GM21619 (cell line): ENCODE data around the gene USP47.

Experiments
- ATAC-seq: cut with Tn5 transposase; IDR thresholded peaks from one replicate; pipeline ENCODE4 v1.9.1; 2021; ENCODE audit not compliant: unreplicated experiment

The USP47 gene

DNA sequence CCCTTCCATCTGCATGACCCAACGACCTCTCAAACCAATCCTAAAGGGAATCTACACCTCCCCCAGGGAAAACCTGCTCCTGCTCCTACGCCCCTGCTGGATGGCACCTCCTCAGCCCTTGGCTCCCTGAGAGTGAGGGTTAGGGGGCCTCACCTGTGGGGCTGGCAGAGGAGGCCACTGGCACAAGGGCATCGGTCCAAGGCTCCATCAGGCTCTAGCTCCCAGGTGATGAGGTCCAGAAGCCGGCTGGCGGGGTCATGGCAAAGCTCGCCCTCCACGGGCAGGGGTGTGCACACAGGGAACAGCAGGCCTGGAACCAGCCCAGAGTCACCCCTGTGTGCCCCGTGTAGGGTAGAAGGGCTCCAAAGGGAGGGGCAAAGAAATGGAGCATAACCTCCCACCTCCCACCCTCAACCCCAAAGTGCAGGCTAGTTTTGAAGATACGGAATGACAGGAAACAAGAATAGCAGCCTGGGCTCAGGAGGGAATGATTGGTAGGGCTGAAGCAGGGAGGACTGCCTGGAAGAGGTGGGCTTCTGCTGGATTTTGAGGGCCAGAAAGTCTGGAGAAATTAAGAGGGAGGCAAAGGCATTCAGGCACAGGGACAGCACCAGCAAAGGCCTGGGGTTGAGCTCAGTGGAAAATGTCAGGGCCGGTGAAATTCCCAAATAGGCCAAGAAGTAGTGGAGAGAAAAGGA, 124.0 kb downstream of the USP47 start:
- no peak for ATAC-seq

GRCh38 chr11:11966354-11966741, 124.6 kb downstream of the USP47 start:
- ATAC-seq = no peak

- ATAC-seq = peak; percentile 94
These were observed 125.3 kb downstream of the USP47 start for GRCh38 chr11:11966826-11967668.

GRCh38 chr11:11967669-11968510, 126.1 kb downstream of the USP47 start:
- no peak for ATAC-seq

DNA sequence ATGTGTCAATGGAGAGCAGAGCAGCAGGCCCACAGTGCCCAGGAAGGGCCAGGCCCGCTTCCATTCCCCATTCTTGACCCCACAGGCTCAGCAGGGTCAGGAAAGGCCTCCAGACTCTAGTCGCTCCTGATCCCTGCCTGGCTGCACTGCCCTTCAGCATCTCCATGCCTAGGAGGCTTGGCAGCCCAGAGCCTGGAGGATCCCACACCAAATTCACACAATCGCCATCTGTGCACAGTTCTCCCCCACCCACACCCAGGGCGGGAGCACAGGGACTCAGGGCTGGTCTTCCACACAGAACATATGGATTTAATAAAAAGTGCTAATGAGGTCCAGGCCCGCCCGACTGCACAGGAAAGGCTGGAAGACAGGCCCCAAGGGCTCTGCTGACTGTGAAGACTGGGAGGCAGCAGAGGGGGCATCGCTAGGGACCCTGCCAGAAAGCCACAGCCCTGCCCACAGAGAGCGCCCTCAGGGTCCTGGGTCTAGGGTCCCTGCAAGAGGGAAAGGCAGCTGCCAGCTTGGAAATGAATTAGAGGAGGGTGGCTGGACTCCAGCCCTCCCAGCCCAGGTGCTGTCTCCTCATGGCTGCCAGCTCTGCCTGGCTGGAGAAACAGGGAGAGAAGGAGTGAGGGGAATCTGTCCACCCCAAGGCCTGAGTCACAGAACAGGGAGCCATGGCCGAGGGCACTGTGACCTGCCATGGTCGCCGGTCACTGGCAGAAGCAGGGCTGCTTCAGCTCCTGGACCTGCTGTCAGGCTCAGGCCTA, 126.9 kb downstream of the USP47 start:
- no peak for ATAC-seq

DNA sequence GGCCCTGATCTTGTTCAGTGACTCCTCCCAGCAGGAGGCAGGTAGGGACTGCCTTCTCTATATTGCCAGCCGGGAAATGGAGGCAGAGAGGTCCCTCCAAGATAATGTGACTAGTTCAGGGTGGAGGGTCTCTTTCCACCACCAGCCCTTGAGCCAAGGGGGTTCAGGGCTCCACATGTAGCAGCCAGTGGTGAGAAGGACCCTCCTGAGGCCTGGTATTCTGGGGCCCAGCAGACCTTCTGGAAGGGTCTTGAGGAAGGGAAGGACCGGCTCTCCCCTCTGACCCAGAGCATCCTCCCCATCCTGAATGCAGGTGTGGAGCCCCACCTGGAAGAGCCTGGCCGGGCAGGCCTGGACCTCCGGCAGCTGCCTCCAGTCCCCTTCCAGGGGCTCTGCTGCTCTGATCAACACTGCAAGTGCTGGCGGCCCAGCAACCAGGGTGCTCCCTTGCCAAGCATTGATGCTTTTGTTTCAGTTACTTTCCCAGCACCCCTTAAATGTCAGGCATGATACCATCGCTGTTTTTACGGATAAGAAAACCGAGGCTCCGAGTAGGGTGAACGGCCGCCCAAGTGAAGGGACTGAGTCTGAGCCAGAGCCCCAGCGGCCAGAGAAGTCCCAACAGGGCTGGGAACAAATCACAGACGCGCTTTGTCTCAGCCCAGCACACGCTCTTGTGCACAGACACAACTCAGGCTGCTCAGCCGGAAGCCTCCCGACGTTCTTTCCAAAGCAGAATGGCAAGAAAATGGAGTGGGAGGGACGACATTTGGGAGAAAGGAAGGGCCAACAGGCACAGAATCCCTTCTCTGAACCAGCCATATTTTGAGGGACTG, 127.8 kb downstream of the USP47 start:
- no peak for ATAC-seq

DNA sequence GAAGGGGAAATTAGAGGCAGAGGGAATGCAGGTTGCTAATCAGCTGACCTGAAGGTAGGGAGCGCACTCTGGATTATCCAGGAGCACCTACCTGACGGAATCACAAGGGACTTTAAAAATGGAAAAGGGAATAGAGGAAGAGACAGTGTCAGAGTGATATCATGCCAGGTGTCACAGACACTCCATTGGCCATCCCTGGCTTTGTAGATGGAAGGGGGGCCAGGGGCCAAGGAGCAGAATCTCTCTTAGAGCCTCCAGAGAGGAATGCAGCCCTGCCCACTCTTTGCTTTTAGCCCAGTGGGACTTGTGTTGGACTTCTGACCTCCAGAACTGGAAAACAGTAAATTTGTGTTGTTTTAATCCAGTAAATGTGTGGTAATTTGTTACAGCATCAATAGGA, 128.8 kb downstream of the USP47 start:
- no peak for ATAC-seq

DNA sequence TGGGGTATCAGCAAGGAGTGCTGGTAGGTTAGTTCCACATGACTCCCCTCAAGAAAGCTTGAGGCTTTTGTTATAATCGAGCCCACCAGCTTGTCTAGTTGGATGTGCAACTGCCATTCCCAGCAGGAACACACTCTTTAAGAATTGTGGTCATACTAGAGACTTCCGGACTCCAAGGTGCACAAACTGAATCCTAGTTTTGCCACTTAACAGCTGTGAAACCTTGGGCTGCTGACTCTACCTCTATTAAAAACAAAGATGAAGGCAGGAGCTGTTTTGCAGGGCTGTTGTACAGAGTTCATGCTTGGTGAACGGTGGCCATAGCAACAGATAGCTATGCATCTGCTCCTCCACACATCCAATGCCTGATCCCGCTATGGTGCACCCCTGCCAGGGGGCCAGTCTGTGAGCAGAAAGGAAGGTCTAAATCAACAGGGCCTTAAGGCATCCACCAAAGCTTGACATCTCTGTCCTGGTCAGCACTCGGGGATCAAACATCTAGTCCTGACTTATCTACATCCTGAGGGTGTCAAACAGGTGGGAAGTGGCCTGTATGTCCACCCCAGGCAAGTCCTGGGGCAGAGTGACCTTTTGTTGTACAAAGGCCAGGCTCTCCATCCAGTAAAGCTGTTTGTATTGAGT, 130.3 kb downstream of the USP47 start:
- ATAC-seq = no peak

GRCh38 chr11:11972730-11973341, 131.1 kb downstream of the USP47 start:
- no peak for ATAC-seq

DNA sequence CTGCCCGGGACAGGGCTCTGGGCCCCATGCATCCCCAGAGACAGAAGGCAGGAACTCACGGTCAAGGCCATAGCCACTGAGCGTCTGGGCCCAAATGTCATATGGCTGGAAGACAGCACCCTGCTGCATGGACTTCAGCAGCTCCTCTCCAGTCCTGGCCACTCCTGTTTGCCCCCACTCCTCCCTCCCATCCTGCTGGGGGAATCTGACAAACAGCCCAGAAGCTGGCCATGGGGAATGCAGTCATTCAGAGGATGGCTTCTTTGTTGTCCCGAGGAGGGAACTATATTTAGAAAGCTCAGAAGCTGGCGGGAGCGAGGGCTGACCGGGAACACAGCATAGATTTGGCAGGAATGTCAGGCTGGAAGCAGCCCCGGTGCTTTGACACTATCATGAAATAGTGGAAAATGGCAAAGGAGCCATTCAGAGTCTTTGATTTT, 131.6 kb downstream of the USP47 start:
- no peak for ATAC-seq

DNA sequence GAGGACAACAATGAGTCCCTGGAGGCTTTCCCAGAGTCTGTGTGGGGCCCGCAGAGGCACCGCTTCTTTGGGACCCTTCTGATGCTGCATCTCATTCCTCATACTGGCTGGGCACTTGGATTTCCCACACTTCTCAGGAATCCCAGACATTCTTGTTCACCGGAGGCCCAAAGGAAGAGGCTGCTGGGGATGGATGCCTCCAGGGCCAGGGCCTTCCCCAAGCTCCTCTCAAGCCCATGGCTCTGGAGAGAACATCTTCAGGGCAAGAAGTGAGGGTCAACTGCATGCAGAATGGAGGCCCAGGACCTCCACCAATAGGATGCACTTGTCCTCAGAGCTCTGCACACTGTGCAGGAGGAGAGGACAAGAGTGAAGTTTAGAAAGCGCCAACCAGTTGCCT, 132.1 kb downstream of the USP47 start:
- ATAC-seq = no peak

- no peak for ATAC-seq
These were observed 133.7 kb downstream of the USP47 start for GRCh38 chr11:11975201-11976092.

DNA sequence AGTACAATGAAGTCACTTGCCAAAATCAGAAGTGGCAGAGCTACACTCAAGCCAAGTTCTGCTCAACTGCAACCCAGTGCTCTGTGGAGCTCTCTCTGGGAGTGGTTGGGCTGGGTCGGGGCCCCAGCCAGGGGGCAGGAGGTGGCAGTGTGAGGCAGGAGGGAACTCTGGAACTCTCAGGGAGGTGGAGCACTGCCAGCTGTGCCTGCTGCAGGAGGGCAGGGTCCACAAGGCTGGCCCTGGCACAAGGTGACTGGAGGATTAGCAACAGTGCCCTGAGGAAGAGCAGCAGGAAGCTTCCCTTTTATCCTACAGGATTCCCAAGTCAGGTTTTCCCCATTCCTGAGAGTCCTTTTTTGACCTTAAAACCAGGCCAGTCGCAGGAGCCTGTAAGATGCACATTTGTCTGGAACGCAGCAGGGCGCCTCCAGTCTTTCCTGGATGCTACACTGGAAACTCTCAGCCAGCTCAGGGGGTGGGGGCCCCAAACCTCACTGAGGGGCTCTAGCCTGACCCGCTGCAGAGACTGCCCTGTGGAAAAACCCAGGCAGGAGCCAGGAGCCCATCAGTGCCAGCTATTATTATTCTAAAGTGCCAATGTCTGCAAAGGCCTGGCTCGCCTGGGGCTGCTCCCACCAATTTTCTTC, 134.8 kb downstream of the USP47 start:
- no peak for ATAC-seq

DNA sequence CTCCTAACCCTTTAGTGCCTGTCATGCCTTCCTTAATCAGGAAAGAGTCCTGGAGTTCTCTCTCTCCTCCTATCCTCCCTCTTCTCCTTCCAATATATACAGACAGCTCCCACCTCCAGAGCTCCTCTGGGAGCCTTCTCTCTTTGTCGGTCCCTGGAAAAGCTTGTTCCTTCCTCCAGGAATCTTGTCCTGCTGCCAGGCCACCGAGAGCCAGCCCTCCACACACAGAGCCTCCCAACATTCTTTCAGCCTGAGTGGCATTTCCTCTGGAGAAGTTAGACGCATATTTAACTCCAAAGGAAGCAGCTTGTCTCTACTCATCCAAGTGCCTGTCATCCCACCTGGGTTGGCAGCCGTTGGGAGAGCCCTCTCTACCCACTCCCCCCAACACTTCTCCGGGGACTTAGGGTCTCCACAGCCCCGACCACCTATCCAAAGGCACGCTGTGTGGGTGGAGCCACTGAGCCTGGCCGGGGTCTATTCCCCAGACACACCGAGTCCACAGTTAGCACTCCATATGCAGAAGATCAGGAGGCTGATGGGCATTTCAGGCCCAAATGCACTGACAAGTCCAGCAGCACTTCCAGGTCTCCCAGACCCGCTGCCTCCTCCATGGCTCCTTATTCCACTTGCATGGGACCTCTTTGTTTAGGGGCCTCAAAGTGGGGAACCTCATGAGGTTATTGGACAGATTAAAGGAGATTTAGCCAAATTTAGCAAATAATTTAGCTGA, 135.6 kb downstream of the USP47 start:
- ATAC-seq = no peak

DNA sequence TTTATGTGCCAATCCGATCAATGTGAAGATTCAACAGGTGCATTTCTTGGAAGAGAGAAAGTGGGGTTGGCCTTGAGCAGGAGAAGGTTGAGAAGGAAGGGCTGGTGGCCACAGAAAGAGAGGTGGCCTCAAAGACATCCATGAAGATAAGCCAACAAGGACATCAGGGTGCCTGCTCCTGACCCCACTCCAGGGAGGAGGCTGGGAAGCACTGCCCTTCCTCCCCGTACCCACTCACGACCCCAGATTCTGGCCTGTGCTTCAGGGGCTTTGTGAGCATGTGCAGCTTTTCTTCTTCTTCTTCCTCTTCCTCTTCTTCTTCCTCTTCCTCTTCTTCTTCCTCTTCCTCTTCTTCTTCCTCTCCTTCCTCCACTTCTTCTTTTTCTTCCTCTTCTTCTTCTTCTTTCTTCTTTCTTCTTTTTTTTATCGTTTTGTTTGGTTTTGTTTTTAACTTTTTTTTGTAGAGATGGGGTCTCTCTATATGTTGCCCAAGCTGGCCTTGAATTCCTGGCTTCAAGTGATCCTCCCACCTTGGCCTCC, 136.4 kb downstream of the USP47 start:
- no peak for ATAC-seq

- no peak for ATAC-seq
These were observed 137.2 kb downstream of the USP47 start for GRCh38 chr11:11978792-11979487.
